Choroid plexus epithelial cell (primary cell): Measurements from ENCODE around the gene DTNBP1.
A peak's percentile ranks its signal among the peaks of the same experiment; 100 is the strongest.

Experiments used
- DNase-seq: peaks from one replicate; pipeline ENCODE4 v3.0.0-alpha.2; 2010; ENCODE audit warnings: low read depth
- H3K4me3 ChIP-seq: 2 replicates; pipeline ENCODE4 v1.5.1; 2011; ENCODE audit warnings: low read depth, mild to moderate bottlenecking, control low read depth, low read length, moderate library complexity
- CTCF ChIP-seq: conservative IDR thresholded peaks from 2 replicates; pipeline ENCODE4 v1.5.1; 2011; ENCODE audit warnings: low read depth, mild to moderate bottlenecking, control low read depth, inconsistent platforms, low read length, moderate library complexity

The DTNBP1 gene

DNA sequence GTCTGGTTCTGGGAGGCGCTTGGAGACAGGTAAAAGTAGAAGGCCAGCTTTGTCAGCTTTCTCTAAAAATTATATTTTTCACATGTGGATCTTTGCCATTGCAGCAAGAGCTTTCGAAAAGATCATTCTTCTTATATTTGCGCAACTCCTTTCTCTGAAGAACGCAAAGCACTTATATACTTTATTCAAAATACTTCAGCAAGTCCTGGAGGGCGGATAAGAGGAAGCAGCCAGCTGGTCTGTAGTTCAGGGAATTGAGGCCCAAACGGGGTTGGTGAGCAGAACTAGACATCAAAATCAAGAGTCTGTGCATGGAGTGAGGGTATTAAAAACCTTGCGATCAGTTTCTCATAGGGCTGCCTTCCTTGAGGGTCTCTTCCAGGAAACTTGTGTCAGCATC, 182.3 kb downstream of the DTNBP1 start:
- no peak for DNase-seq
- no peak overlapping the region for H3K4me3 ChIP-seq
- TF ChIP-seq CTCF: no peak

DNA sequence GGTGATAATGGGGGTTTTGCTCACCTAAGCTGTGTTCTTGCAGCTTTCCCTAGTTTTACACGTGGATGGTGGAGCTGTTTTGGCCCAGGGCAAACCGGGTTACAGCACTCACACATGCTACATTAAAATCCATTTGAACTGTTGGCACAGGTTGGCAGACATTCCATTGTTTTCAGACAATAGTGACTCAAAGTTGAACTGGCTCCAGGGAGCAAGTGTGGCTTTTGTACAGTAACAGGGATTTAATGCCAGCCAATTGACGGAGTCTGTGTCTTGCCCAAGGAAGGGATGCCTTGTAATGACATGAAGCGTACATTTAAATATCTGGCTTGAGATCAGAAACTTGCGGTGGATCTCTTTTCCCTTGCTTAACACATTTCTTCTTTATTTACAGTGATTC, 183.1 kb downstream of the DTNBP1 start:
- no peak for DNase-seq
- H3K4me3 ChIP-seq: no peak overlapping the region
- TF ChIP-seq CTCF: no peak

GRCh38 chr6:15477746-15478145, 185.1 kb downstream of the DTNBP1 start:
- no peak for TF ChIP-seq CTCF
- no peak for DNase-seq
- no peak overlapping the region for H3K4me3 ChIP-seq

DNA sequence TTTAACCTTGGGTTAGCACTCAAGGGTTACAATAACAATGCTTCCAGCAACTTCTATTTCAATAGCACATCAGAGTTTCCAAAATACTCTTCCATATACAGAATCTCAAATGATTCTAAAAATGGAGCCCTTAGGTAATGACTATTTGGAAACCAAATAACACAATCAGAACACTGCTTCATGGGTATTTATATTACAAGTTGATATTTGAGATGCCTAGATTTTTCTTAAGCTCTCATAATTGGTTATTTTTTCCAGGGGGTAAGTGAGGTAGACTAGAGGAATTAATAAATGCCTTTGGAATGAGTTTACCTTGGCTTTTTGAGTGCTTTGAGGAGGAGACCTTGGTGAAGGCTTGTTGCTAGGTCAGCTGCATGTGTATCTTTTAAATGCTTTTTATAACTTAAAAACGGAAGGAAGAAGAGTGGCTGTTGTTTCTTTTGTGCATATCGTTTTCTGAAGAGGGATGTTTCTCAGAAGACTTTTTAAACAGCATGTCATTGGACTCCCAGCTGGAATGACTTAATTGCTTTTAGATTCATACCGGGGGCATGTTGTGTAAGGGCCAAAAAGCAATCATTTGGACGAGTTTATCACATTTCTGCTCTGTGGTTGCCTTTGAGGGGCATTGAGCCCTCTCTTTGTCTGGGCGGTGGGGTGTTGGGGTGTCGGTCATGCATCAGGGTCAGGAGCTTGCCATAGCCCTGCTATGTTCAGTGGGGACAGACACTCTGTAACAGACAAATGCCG, 186.0 kb downstream of the DTNBP1 start:
- peak; percentile 57 for DNase-seq
- no peak for TF ChIP-seq CTCF
- no peak overlapping the region for H3K4me3 ChIP-seq

DNA sequence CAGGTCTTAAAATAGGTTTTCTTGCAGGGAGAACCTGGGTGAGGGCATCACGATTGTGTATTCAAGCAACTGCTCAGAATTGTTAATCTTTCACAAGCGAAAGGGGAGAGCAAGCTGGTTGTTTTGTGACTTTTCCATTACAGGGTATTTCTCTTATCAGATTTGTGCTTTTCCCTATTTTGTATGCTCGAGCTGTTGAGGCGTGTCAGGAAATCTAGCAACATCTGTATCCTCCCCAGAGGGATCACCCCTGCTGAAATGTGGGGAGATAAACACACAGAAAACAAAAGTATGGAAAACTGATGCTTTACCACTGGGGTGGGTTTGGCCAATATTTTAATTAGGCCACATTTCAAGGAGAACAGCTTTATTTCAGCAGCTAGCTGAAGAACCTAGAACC, 187.0 kb downstream of the DTNBP1 start:
- H3K4me3 ChIP-seq: no peak overlapping the region
- no peak for DNase-seq
- TF ChIP-seq CTCF: no peak

DNA sequence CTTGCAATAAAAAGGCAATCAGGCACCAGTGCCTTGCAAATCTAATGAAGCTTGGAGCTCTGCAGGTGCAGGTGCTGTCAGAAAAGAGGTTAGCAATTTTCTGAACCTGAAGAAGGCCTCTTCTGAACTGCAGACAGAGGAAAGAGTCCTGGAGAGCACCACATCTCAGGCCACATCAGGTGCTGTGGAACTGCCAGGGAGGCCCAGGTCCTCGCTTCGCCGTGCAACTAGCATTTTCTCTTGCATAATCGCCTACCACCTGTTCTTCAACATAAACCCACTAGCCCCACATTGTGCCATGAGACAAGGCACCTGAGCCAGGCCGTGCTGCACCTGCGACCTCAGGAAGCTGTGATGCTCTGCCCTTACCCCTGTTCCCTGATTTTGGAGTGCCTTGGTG, 187.6 kb downstream of the DTNBP1 start:
- no peak for TF ChIP-seq CTCF
- DNase-seq: no peak
- no peak overlapping the region for H3K4me3 ChIP-seq

- peak; percentile 57 for DNase-seq
- TF ChIP-seq CTCF: no peak
Measured at GRCh38 chr6:15474196-15474595, 188.6 kb downstream of the DTNBP1 start.

More at GRCh38 chr6:15474196-15474595, 188.6 kb downstream of the DTNBP1 start:
- H3K4me3 ChIP-seq: no peak overlapping the region
